Ovary (tissue), 9 donors: Measurements from ENCODE around the gene IFNGR1. TPM values are rescaled to one million over a fixed set of nuclear protein-coding genes. Genes with fewer than 3 reads are reported as not detected.

ENCODE experiments used
- DNase-seq, 5 donors: peaks; one replicate each; pipeline ENCODE4 v3.0.0-alpha.2; 2019 to 2020
- H3K27ac ChIP-seq, 2 donors: fragments of 200-600 bp; one replicate each; pipeline versions ENCODE4 v1.5.1 to v1.8.0; 2019 to 2022
- H3K27me3 ChIP-seq: fragments of 200-600 bp; one replicate; pipeline ENCODE4 v1.8.0; 2022
- H3K36me3 ChIP-seq: fragments of 200-600 bp; sonication (generic); one replicate; pipeline ENCODE4 v1.5.1; 2019
- H3K4me1 ChIP-seq: one replicate; pipeline ENCODE4 v1.8.1; 2013; ENCODE audit warnings: mild to moderate bottlenecking, moderate library complexity; ENCODE audit not compliant: insufficient read depth
- H3K4me3 ChIP-seq: fragments of 200-600 bp; sonication (generic); one replicate; pipeline ENCODE4 v1.5.1; 2017
- H3K9me3 ChIP-seq, 2 donors: fragments of 200-600 bp in 1 of 2; sonication (generic) in 1 of 2; one replicate each; pipeline versions ENCODE4 v1.5.1 to v1.8.1; 2013 to 2019; ENCODE audit warnings: mild to moderate bottlenecking in 1 of 2, moderate library complexity in 1 of 2
- EP300 ChIP-seq: sonication (generic); formaldehyde crosslinking; IDR thresholded peaks from one replicate; pipeline ENCODE4 v1.6.1; 2017; ENCODE audit warnings: antibody characterized with exemption
- POLR2A ChIP-seq: fragments of 450-650 bp; IDR thresholded peaks from one replicate; pipeline ENCODE4 v1.6.1; 2017; ENCODE audit warnings: antibody characterized with exemption, mild to moderate bottlenecking, moderate library complexity
- WGBS, 3 donors: extraction: QIAGEN DNeasy Blood & Tissue Kit in 1 of 3; methylation state at CpG; one replicate each; pipeline versions ENCODE4 v1.1.5 to v1.1.7; 2013 to 2017; 5-methylcytosine and 5-hydroxymethylcytosine counted together
- intact Hi-C, 4 donors: fragments of 100-400 bp; cut with DNase I; formaldehyde crosslinking; loops; one replicate each; pipeline versions ENCODE4 v1.11.0 to v1.15.1; 2022 to 2023
- polyA plus RNA-seq, 2 donors: library from polyadenylated mRNA; stranded (reverse); fragments of 200-250 nt in 1 of 2; fragments of 350-450 nt in 1 of 2; fragmentation: Illumina TruSeq in 1 of 2; extraction: RNeasy Lipid Tissue Mini Kit (QIAGEN cat#74804) in 1 of 2; gene quantifications; one replicate each; pipeline ENCODE4 v1.2.3, GENCODE V29; 2013 to 2014
- total RNA-seq, 7 donors: library from RNA; depleted of rRNA in 2 of 7; stranded (reverse); fragments of >200 nt in 2 of 7; fragmentation: NEBNext Ultra II Directional in 3 of 7; extraction: Animal tissue kit (Norgen Biotek cat#: 25700) in 3 of 7; gene quantifications; one replicate each; pipeline versions ENCODE4 v1.1.0 to v1.2.4, GENCODE V29; 2016 to 2023
- TF ChIP-seq, protein P1 (sequence below), 3 donors: fragments of 450-650 bp in 2 of 3; fragments of 200-600 bp in 1 of 3; IDR thresholded peaks; one replicate each; pipeline versions ENCODE4 v1.5.1 to v1.8.0; 2016 to 2022; ENCODE audit warnings: antibody characterized with exemption in 3 of 3, mild to moderate bottlenecking in 1 of 3
- donor health status: DM: no; HTN: no; CAD: no; lungs with moderate emphysema.
- donor health status: DM: no; HTN: no; CAD: no.
- donor health status: Bipolar disorder and iron deficiency.
- donor health status: DM: yes; HTN: yes; CAD: no.
- donor health status: DM: no; HTN: no; CAD: no.
- donor health status: DM: yes; HTN: yes; CAD: no.

Gene IFNGR1
- total and polyA plus RNA-seq, 9 donors, result 37.1 to 95.2 (median 55.5) TPM

DNA sequence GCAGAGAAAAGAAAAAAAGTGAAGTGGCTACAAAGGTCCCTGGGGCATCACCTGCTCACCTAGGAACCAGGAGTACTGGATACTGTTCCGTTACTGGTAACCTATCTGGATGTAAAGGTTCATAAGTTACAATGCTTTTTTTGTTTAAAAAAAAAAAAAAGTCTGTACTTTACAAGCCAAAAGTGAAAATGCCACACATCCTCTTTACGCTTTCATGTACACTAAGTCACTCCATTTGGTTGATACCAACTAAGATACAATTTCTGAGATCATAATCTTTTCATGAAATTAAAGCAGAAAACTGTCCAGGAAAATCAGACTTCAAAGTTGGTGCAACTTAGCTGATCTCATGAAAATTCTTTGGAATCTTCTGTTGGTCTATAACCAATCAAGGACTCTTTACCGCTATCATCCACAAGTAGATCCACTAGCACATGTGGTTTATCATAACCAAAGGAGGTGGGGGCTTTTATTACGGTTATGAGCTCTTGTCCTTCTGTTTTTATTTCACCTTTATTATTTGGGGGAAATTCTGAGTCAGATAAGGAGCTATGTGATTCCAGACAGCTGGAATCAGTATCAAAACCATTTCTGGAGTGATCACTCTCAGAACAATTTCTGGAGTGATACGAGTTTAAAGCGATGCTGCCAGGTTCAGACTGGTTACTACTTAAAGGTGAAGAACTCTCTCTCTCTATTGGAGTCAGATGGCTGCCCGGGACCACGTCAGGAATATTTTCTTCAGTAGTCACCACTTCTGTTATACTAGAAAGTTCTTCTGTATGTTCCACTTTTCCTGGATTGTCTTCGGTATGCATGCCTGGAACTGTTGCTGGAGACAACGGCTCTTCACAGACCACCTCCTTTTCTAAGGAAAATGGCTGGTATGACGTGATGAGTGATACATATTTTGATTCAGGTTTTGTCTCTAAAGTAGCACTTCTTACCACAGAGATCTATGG lies 21.2 kb downstream of the IFNGR1 start:
- no peak for DNase-seq
- intact Hi-C loops, result no loop called here
- 91 to 93% (median 92%) methylated on average over 11 of the region's 11 CpGs for WGBS, 3 donors
- no peaks in the 10 kb centered on the region for H3K4me1 ChIP-seq
- H3K27me3 ChIP-seq, result no peaks in the 10 kb centered on the region
- TF ChIP-seq POLR2A (no peak), EP300 (no peak)
- TF ChIP-seq, protein P1, sequence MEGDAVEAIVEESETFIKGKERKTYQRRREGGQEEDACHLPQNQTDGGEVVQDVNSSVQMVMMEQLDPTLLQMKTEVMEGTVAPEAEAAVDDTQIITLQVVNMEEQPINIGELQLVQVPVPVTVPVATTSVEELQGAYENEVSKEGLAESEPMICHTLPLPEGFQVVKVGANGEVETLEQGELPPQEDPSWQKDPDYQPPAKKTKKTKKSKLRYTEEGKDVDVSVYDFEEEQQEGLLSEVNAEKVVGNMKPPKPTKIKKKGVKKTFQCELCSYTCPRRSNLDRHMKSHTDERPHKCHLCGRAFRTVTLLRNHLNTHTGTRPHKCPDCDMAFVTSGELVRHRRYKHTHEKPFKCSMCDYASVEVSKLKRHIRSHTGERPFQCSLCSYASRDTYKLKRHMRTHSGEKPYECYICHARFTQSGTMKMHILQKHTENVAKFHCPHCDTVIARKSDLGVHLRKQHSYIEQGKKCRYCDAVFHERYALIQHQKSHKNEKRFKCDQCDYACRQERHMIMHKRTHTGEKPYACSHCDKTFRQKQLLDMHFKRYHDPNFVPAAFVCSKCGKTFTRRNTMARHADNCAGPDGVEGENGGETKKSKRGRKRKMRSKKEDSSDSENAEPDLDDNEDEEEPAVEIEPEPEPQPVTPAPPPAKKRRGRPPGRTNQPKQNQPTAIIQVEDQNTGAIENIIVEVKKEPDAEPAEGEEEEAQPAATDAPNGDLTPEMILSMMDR (IDR thresholded peaks at IDR 0.05), result no peak
- no peaks in the 10 kb centered on the region for H3K9me3 ChIP-seq
- no peaks in the 10 kb centered on the region for H3K36me3 ChIP-seq
- H3K27ac ChIP-seq, result no peak overlapping the region
- H3K4me3 ChIP-seq, result no peak overlapping the region

DNA sequence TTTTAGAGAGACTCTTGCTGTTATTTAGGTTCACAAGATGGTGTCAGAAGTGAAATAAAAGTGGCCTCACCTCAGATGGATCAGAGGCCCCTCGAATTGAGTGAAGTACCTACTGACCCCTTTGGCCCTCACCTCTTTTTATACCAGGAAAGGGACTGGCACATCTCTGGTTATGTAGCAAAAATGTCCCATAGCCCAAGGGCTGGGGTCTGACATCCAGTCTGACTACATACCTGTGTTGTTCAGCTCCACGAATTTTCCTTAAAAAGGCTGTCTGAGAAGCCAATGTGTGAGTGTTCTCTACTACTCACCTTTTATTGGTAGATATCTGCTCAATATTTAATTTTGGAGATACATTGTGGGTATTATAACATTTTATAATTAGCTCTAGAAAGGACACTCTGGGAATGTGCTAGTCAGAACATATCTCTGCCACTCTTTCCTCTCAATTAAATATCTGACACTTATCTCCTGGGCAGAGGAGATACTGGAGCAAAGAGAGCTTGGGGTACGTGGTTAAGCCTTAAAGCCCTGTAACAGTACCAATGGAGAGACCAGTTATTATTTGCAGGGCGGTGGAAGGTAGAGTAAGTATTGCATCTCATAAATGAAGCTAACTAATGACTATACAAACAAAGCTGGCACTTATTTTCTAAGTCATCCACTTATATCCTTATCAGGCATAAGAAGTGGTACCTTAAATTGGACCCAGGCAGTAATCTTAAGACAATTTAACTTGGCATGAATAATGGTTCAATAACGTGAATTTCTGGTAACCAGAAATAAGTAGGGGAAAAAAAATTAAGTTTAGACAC lies 25.7 kb downstream of the IFNGR1 start:
- no peaks in the 10 kb centered on the region for H3K27me3 ChIP-seq
- H3K36me3 ChIP-seq, result no peaks in the 10 kb centered on the region
- TF ChIP-seq, protein P1 (IDR thresholded peaks at IDR 0.05), result no peak
- TF ChIP-seq POLR2A (no peak), EP300 (no peak)
- no peaks in the 10 kb centered on the region for H3K9me3 ChIP-seq
- DNase-seq, result no peak
- H3K4me3 ChIP-seq, result no peak overlapping the region
- peaks cover 5% of the 10 kb centered on the region for H3K4me1 ChIP-seq
- no peak overlapping the region for H3K27ac ChIP-seq
- WGBS, 3 donors, result 84 to 86% (median 84%) methylated on average over 5 of the region's 5 CpGs
- intact Hi-C loops, result no loop called here

DNA sequence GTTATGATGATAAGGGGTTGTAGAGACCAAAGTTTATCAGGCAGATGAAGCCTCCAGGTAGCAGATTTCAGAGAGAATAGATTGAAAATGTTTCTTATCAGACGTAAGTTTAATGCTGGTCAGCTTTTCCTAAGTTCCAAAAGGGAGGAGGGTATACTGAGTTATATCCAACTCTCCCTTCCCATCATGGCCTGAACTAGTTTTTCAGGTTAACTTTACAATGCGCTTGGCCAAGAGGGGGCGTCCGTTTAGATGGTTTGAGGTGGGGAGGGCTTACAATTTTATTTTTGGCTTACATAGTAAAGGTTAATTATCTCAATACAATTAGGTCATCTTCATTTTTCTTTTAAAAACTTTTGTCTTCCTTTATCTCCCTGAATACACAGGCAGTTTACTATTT lies 26.4 kb downstream of the IFNGR1 start:
- Histone ChIP-seq H3K9me3 (no peaks in the 10 kb centered on the region), H3K4me3 (no peak overlapping the region), H3K27me3 (no peaks in the 10 kb centered on the region), H3K27ac (no peak overlapping the region), H3K4me1 (peaks cover 5% of the 10 kb centered on the region), H3K36me3 (no peaks in the 10 kb centered on the region)
- DNase-seq, result no peak
- WGBS, 3 donors, result 82 to 86% (median 83%) methylated on average over 4 of the region's 4 CpGs
- TF ChIP-seq EP300 (no peak), POLR2A (no peak)
- TF ChIP-seq, protein P1 (IDR thresholded peaks at IDR 0.05), result no peak
- intact Hi-C loops, result no loop called here

DNA sequence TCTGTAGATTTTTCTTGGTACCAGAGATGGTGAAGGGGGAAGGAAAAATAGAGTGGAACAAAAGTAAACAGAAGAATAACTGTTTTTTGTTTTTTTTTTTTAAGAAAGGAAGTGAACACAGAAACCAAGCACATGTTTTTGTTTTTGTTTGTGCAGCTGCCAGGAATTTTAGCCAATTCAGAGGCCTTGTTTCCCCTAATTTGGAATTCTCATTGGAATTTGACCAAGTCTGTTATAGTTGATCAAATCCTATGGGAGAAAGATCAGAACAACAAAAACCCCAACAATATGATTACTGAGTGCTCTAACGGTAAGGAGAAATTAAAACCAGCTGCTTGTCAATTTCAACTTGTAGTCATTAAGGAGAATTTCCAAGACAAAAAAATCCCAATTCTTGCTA lies 27.5 kb downstream of the IFNGR1 start:
- no peaks in the 10 kb centered on the region for H3K27me3 ChIP-seq
- 4 to 11% (median 5%) methylated on average over 1 of the region's 1 CpG for WGBS, 3 donors
- DNase-seq, result no peak
- no peak overlapping the region for H3K27ac ChIP-seq
- no peak overlapping the region for H3K4me3 ChIP-seq
- H3K36me3 ChIP-seq, result no peaks in the 10 kb centered on the region
- no peaks in the 10 kb centered on the region for H3K9me3 ChIP-seq
- TF ChIP-seq POLR2A (no peak), EP300 (no peak)
- TF ChIP-seq, protein P1 (IDR thresholded peaks at IDR 0.05), result no peak
- peaks cover 5% of the 10 kb centered on the region for H3K4me1 ChIP-seq
- intact Hi-C loops, result no loop called here
